Natural killer cell (primary cell): Measurements from ENCODE around the gene RASGEF1C. TPM values are rescaled to one million over a fixed set of nuclear protein-coding genes. Genes with fewer than 3 reads are reported as not detected.
A peak's percentile ranks its signal among the peaks of the same experiment; 100 is the strongest.

Experiments used
- ATAC-seq, 3 donors: fragments of 150-1000 bp in 2 of 3; fragments of 200-7000 bp in 1 of 3; cut with Tn5 transposase; 1 replicate in 1 of 3; 2 replicates in 2 of 3; pipeline ENCODE4 v1.10.0; 2021; ENCODE audit warnings: mild to moderate bottlenecking in 2 of 3, moderate library complexity in 2 of 3
- DNase-seq, 2 donors: peaks; one replicate each; pipeline versions ENCODE4 v3.0.0 to v3.0.0-alpha.2; 2013 to 2021; ENCODE audit warnings: mixed read lengths in 1 of 2
- H3K27ac ChIP-seq: one replicate; pipeline ENCODE4 v1.5.1; 2013; ENCODE audit warnings: mild to moderate bottlenecking, low read length
- H3K27me3 ChIP-seq: one replicate; pipeline ENCODE4 v1.6.1; 2013; ENCODE audit warnings: low read length; ENCODE audit not compliant: control insufficient read depth, insufficient read depth
- H3K36me3 ChIP-seq: one replicate; pipeline ENCODE4 v1.6.1; 2013; ENCODE audit warnings: low read length; ENCODE audit not compliant: control insufficient read depth, insufficient read depth
- H3K4me1 ChIP-seq: one replicate; pipeline ENCODE4 v1.6.1; 2013; ENCODE audit warnings: low read length; ENCODE audit not compliant: control insufficient read depth, insufficient read depth
- H3K4me3 ChIP-seq: one replicate; pipeline ENCODE4 v1.5.1; 2013; ENCODE audit warnings: low read length
- H3K9me3 ChIP-seq: one replicate; pipeline ENCODE4 v1.6.1; 2013; ENCODE audit warnings: low read length; ENCODE audit not compliant: control insufficient read depth, insufficient read depth
- H3K27ac Mint-ChIP-seq, 2 donors: one replicate each; pipeline ENCODE4 v1.8.0; 2022; ENCODE audit warnings: mild to moderate bottlenecking in 2 of 2, mixed read lengths in 2 of 2, moderate library complexity in 1 of 2
- H3K27me3 Mint-ChIP-seq, 2 donors: one replicate each; pipeline ENCODE4 v1.8.0; 2022; ENCODE audit warnings: low read depth in 2 of 2, mixed read lengths in 2 of 2
- H3K36me3 Mint-ChIP-seq: one replicate; pipeline ENCODE4 v1.8.0; 2022; ENCODE audit warnings: mixed read lengths
- H3K4me1 Mint-ChIP-seq, 2 donors: one replicate each; pipeline ENCODE4 v1.8.0; 2022; ENCODE audit warnings: mixed read lengths in 2 of 2
- H3K4me3 Mint-ChIP-seq: one replicate; pipeline ENCODE4 v1.8.0; 2022; ENCODE audit warnings: mild to moderate bottlenecking, moderate library complexity, mixed read lengths
- H3K9me3 Mint-ChIP-seq, 2 donors: one replicate each; pipeline ENCODE4 v1.8.0; 2022; ENCODE audit warnings: mixed read lengths in 2 of 2
- CTCF ChIP-seq: fragments of 200-600 bp; IDR thresholded peaks from one replicate; pipeline ENCODE4 v1.8.0; 2022; ENCODE audit warnings: antibody characterized with exemption
- WGBS: methylation state at CpG from one replicate; pipeline ENCODE4 v1.1.7; 2013; ENCODE audit warnings: missing lambda C conversion rate; ENCODE audit not compliant: insufficient coverage; 5-methylcytosine and 5-hydroxymethylcytosine counted together
- intact Hi-C: fragments of 100-400 bp; cut with micrococcal nuclease; formaldehyde crosslinking; loops from one replicate; pipeline ENCODE4 v1.14.2; 2022
- total RNA-seq, 4 donors: library from RNA; stranded (reverse); fragments of 120-200 nt in 1 of 4; gene quantifications; one replicate each; pipeline versions ENCODE4 v1.2.3 to v1.2.4, GENCODE V29; 2013 to 2022

Gene RASGEF1C
- total RNA-seq, 3 donors from 2014 or later (not counting 1 experiment from before 2014, with no cell fraction given), result not detected

- 81% methylated on average over 12 of the region's 12 CpGs for WGBS
- Histone ChIP-seq H3K4me1 (peaks cover 14% of the 10 kb centered on the region), H3K27ac (no peak overlapping the region), H3K9me3 (no peaks in the 10 kb centered on the region), H3K4me3 (no peak overlapping the region), H3K36me3 (no peaks in the 10 kb centered on the region), H3K27me3 (no peaks in the 10 kb centered on the region)
- H3K36me3 Mint-ChIP-seq, result no peaks in the 10 kb centered on the region
- peaks cover 0 to 3% of the 10 kb centered on the region in 2 donors for H3K27me3 Mint-ChIP-seq
- DNase-seq (peak in 1 of 2 donors; percentile 1), ATAC-seq (no peak)
- H3K27ac Mint-ChIP-seq, result no peak overlapping the region
- no peak overlapping the region for H3K4me3 Mint-ChIP-seq
- peaks cover 10 to 23% of the 10 kb centered on the region in 2 donors for H3K4me1 Mint-ChIP-seq
- intact Hi-C loops, result no loop called here
- H3K9me3 Mint-ChIP-seq, result no peaks in the 10 kb centered on the region
- no peak for TF ChIP-seq CTCF
Measured at GRCh38 chr5:180138214-180138975, 70.6 kb downstream of the RASGEF1C start.

- Mint-ChIP-seq H3K27me3 (peaks cover 0 to 3% of the 10 kb centered on the region in 2 donors), H3K9me3 (no peaks in the 10 kb centered on the region), H3K4me1 (peaks cover 10 to 23% of the 10 kb centered on the region in 2 donors), H3K27ac (no peak overlapping the region), H3K4me3 (no peak overlapping the region), H3K36me3 (no peaks in the 10 kb centered on the region)
- Histone ChIP-seq H3K27me3 (no peaks in the 10 kb centered on the region), H3K4me3 (no peak overlapping the region), H3K9me3 (no peaks in the 10 kb centered on the region), H3K27ac (no peak overlapping the region), H3K4me1 (peaks cover 14% of the 10 kb centered on the region), H3K36me3 (no peaks in the 10 kb centered on the region)
- 95% methylated on average over 24 of the region's 24 CpGs for WGBS
- TF ChIP-seq CTCF, result no peak
- ATAC-seq (no peak), DNase-seq (peak in 1 of 2 donors; percentile 9)
- intact Hi-C loops, result no loop called here
Measured at GRCh38 chr5:180137401-180138213, 71.4 kb downstream of the RASGEF1C start.

- Mint-ChIP-seq H3K4me1 (peaks cover 10 to 23% of the 10 kb centered on the region in 2 donors), H3K27me3 (peaks cover 0 to 3% of the 10 kb centered on the region in 2 donors), H3K4me3 (no peak overlapping the region), H3K36me3 (no peaks in the 10 kb centered on the region), H3K27ac (no peak overlapping the region), H3K9me3 (no peaks in the 10 kb centered on the region)
- intact Hi-C loops, result no loop called here
- Histone ChIP-seq H3K27me3 (no peaks in the 10 kb centered on the region), H3K4me1 (peaks cover 14% of the 10 kb centered on the region), H3K27ac (no peak overlapping the region), H3K4me3 (no peak overlapping the region), H3K36me3 (no peaks in the 10 kb centered on the region), H3K9me3 (no peaks in the 10 kb centered on the region)
- no peak for TF ChIP-seq CTCF
- 92% methylated on average over 38 of the region's 38 CpGs for WGBS
- ATAC-seq, result no peak
- peak in 1 of 2 donors; percentile 9 for DNase-seq
Measured at GRCh38 chr5:180136630-180137381, 72.2 kb downstream of the RASGEF1C start.
